GM19324 (cell line): Measurements from ENCODE around the gene OMP.
"Not testable (repeated sequence)": the region's sequence is repeated elsewhere in the genome, so short reads cannot be mapped to it uniquely, and the experiment has no call there.

ENCODE experiments used
- ATAC-seq: cut with Tn5 transposase; IDR thresholded peaks from one replicate; pipeline ENCODE4 v1.9.1; 2021; ENCODE audit warnings: mild to moderate bottlenecking, moderate library complexity; ENCODE audit not compliant: unreplicated experiment, low FRiP score

The OMP gene

DNA sequence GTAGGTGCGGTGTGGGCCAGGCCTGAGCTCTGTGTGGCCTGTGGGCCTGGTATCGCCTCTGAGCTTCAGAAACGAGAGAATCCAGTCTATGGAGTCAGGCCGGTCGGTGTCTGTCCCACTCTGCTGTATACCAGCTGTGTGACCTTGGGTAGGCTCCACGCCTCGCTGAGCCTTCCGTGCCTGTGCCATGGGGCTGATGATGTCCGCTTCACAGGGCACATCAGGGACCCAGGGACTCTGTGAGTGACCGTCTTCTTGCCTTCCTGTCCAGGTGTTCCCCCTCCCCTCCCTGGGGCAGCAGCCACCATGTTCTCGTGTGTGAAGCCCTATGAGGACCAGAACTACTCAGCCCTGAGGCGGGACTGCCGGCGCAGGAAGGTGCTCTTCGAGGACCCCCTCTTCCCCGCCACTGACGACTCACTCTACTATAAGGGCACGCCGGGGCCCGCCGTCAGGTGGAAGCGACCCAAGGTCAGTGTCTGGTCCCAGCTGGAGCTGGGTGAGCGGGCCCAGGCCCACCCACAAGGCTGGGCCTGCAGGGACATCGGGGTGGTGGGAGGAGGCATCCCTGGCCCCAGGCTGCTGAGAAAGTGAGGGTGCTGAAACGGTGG is 18.0 kb upstream of the OMP start:
- no peak for ATAC-seq

DNA sequence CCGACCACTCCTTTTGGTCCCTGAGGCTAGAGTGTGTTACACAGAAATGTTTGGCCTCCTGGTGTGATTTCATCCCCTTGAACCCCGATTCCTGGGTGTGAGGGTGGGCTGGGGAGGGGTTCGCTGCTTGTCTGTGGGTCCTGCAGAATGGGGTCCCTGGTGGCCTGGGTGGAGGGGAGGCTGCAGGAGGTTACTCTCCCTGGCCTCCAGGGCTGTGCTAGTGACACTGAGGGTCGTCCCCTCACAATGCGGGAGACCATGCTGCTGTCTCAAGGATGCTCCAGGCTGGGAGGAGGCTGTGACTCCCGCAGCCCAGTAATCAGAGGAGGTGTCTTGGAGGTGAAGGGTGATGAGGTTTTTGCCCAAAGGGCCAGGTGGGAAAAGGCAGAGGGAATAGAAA is 17.0 kb upstream of the OMP start:
- ATAC-seq, result no peak

DNA sequence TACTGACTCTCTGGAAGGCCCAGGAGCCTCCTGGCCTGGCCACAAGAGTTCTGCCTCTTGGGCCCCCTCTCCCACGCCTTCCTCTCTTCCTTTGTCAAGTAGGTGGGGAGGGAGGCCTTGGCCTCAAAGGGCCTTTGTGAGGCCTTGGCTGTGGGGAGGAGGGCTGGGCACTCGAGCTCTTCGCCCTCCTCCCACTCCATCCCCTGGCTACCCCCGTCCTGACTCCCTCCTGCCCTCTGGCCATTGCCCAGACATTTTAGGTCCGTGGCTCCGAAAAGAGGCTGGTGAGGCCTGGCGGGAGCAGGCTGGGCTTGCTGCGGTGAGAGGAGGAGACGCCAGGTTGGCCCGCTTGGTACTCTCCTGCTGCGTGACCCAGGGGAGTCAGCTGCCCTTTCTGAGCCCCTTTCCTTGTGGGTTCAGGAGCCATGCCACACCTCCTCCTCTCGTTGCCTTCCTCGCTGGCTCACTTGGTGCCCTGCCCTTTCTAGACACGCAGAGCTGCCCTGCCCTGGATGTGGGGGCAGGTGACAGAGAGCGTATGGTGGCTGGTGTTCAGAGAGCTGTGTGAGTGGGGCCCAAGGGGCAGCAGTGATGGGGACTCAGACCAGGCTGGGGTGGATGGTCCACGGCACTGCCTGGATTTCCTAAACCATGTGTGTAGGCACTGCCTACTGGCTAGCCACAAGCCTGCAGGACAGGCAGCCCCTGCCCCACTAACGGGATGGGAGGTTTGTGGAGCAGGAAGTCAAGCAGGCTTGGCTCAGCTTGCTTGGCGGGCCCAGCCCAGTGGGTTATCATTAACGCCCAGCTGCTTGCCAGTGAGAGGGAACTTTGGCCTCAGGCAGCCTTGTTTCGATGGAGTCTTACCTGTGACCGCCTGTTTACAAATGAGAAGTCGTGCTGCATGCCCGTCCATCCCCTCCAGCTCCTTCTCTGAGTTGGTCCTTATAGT is 15.8 kb upstream of the OMP start:
- no peak for ATAC-seq

DNA sequence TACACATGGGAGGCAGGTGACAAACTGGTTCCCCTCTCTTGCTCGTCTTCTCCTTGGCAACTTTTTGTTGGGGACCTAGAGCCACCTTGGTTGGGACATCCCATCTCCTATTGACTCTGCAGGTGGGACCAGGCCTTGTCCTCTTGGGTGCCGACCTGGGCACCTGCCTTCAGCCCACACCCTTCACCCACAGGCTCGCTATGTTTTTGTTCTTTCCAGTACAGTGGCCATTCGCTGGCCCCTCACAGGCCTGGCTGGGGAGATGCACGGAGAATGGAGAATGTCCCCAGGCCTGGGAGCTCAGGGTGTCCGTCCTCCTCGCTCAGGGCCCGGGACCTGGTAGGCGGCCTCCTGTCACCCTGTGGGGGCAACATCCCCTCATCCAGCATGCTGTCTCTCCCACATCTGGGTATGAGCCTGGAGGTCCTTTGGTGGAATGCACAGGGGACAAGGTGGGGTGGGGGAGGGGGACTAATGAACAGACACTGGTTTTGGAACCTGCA is 14.9 kb upstream of the OMP start:
- no peak for ATAC-seq

DNA sequence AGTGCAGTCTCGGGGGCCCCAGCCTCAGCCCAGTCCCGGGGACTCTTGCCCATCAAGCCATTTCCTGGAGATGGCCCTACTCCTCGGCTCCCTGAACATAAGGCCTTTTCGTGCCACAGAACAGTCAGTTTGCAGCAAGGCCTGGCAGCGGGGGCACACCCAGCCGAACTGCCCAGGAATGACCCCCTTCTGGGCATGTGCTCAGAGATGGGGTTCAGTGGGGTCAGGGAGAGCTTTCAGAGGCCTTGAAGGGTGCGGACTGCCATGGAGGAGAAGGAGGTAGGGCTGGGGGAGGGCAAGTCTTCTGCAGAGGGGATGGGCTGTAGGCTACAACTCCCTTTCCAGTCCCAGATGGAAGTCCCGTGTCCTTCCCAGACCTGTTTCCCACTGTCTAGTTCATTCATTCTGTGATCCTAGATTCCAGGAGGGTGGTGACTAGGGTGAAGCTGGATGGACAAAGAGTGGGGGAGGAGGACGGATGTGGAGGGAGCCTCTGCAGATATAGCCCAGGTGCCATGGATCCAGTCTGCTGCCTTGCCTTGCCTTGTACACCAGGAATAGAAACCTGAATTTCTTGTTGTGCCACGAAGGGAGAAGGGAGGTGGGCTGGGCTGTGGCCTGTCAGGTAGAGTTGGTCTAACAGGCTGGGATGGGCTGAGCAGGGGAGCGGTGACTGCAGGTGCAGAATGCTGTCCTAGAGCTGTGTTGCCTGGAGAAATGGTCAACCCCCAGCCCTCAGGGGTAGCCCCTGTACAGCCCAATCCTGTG is 14.2 kb upstream of the OMP start:
- no peak for ATAC-seq

DNA sequence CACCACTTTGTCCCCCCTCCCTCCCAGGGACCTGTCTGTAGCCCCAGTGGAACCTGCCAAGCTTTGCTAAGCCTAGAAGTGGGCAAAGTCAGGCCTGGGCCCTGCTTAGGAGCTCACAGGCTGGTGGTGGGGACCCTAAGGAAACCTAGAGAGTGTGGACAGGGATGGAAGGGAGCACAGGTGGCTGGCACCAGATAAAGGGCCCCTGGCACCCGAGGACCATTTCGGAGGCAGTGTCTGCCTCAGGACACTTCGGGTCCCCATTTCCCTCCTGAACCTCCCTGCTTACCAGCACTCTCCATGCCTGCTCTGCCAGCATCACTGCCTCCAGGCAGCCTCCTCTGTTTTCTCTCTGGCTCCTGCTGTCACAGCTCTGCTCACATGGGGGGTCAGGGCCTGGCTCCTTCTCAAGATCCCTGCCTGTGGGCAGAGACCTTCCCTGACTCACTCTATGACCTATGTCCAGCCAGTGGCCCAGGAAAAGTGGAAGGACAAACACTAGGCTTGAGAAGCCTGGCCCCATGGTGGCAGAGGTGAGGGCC is 13.6 kb upstream of the OMP start:
- no peak for ATAC-seq

DNA sequence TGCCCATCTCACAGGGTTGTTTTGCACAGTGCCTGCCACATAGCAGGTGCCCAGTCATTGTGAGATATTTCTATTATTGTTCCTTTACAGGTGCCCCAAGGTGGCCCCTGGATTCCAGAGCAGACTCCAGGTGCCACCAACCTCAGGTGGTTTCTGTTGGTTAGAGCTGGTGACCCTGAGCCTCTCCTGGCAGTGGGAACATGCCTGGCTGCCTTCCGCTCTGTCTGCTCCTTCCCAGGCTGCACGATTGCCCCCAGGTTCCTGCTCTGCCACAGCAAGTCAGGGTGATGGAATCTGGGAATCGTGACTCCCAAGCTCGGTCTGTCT is 12.6 kb upstream of the OMP start:
- ATAC-seq, result no peak

DNA sequence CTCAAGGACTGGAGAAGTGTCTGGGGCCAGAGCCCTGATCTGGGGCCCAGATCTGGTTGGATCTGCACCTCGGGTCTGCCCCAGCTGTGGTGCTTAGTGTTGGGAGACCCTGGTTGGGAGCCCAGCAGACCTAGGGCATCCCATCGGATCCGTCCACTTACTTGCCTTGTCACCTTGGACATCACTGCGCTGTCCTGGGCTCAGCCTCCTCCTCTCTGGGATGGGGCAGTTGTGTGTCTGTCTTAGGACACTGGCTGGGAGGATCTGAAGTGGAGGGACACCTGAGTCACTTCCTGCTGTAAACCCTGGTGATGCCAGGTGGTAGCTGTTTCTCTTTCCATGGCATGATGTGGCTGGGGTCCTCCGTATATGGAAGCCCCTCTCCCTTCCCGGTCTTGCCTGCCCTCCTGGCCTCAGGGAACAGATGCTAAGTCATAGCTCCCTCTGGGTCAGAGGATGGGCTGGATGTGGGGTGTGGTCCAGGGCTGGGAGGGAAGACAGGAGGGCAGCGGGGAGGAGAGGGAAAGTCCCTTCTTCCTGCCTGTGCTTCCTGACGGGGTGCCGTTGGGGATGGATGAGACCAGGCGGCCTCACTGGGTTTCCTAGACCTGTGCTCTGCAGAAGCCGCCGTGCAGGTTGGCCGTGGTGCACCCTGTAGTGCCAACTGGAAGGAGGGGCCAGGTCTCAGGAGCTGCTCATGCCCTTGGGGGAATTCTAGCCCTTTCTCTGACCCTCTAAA is 12.1 kb upstream of the OMP start:
- no peak for ATAC-seq

DNA sequence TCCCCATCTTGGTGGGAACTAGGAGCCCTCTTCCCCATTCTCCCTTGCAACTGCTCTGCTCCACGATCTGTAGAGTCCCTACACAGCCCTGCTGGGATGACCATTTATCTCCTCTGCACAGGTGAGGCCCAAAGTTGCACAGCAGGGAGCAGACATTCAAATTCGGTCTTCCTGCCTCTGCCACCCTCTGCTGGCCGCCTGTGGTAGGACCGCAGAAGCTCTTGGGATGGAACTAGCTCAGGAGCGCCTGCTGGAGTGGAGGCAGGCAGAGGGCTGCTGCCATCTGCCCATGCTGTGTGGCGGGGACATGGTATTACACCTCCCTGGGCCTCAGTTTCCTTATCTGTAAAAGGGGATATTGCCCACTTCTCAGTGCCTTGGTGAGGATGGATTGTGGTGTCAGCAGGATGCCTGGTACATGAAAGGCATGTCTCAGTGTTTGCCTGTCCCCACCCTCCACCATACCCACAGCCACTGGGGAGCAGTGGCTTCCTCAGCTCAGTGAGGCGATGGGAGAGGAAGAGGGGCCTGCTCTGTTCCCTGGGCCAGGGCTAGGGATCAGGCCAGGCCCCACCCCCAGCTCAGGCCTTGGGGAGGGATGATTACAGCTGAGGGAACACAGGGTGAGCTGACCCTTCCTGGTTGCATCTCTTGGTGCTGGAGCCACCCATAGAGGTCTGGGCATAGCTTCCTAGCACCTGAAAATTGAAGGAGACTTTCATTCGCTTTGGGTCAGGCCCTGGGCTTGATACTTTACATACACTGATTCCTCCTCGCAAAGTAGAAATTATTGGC is 11.3 kb upstream of the OMP start:
- no peak for ATAC-seq

DNA sequence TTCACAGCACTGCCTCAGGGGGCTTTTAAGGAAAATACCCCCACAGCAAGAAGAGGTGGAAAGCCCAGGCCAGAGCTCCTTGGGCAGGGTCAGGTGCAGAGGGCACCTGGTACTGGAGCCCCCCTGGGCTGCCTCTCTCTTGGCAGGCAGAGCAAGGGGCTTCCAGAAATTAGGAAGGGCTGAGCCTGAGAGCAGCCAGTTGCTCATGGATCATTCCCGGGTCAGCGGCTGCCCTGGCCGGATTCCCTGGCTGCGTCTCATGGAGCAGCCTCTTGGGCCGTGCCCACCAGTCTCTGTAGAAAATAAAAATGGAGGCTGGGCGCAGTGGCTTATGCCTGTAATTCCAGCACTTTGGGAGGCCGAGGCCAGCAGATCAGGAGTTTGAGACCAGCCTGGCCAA is 10.3 kb upstream of the OMP start:
- ATAC-seq, result no peak

DNA sequence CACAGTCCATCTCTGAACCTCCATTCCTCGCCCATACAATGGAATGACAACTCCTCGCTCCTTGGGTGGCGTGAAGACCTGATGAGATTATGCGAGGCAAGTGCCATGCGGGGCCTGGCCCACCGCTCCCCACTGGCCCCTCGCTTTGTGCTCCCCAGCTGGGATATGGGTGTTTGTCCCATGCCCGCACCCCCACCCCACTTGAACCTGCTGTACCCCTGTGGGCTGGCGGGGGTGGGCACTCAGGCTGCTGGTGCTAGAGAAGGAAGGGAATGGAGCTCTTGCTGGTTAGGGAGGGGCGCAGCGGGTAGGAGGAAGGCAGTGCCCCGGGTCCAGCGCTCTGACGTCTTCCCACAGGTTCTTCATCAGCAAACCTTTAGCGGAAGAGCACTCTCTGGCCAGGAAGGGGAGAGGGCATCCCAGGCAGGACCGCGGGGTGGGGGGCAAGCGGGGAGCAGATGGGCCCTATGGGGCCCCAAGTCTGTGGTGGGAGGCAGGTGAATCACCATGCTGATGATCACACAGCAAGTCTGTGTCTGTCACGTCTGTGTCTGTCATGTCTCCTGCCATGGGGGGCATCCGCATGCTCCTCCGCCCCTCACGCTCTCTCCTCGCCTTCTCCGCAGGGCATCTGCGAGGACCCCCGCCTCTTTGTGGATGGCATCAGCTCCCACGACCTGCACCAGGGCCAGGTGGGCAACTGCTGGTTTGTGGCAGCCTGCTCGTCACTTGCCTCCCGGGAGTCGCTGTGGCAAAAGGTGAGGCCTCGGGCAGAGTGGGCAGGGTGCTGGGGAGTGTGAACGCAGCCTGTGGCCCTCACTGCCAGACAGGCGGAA is 9.4 kb upstream of the OMP start:
- no peak for ATAC-seq

DNA sequence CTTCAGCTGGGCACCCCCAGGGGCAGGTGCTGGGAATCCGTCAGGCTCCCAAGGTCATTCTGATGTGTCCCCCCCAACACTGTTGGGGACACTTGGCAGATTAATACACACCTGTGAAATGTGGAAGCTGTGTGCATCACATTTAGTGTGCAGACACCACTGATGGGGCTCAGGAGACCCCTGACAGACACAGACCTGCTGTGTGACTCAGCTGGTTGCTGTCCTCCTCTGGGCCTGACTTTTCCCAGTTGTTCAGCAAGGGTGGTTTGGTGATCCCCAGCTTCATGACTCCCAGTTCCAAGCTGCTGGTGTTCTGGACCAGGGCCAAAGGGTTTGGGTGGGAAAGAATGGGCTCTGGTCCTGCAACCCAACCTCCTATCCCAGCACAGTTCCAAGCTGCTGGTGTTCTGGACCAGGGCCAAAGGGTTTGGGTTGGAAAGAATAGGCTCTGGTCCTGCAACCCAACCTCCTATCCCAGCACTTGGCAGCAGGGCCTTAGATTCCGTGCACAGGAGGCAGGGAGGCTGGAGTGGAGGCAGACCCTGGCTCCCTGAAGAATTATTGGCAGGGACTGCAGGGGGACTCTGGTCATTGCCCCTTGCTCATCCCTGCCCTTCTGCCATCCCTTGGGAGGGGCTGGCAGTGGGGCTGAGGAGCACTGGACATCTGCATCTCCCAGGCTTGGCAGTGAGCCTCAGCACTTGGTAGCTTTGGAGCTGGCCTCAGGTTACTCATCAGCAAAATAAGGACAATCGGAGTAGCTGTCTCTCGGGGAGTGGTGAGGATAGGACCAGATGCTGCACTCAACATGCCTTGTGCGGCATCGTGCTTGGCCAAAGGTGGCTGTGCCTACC is 8.4 kb upstream of the OMP start:
- no peak for ATAC-seq

DNA sequence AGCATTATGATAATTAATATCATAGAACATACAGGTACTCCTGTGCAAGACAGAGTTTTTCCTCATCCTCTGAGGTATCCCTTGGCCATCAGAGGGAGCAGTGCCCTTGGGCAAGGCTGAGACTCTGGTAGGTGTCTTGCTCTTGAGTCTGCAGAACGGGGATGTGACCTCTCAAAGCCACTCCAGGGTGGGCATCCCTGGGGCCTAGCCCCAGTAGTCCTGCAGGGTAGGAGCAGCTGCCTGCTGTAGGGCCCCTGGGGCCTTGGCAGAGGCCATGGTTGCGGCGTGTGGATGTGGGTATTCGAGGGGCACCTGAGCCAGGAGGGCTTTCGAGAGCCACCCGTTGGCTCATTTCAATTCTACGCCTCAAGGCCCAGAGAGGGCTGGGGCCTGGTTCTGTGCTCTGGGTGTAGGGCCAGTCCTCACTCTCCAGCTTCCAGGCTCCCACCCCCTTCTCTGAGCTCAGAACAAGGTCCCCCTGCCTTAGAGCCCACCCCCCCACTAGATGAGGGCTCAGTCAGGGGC is 7.7 kb upstream of the OMP start:
- no peak for ATAC-seq

DNA sequence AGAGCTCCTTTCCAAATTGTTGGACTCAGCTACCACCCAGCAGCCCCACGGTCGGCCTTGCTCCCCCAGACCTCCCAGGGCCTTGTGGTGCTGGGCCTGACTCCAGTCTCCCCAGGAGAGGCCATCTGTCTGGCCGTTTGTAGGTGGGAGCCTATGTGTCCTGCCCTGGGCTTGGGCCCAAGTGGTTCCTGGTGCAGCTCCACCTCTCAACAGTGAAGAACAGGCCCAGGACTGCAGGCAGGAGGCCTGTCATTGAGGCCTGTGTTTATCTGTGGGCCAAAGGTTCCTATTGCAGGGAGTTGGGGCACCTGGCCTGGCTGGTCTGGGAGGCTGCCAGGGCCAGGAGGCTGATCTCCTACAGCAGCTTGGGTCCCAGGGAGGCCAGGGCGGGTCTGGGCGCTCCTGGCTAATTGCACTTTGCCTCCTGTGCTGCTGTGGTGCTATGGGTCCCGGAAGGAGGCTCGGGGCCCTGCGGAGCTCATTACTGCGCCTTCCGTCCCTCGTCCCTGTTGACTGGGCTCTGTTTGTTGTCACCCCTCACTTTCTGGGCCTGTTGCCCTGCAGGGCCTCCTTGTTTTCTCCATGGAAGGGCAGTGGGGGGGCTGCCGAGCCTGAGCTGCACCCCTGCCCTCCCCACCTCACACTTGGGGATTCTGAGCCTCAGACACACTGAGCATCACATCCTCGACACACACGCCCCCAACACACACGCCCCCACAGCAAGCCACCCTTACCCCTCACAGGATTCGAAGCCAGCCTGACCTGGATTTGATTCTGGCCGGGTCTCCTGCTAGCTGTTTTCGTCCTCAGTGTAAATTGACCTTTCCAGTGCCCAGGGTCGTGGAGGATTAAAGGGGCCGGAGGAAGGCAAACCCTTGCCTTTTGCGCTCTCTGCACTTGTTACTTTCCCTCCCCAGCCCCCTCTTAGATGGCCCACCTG is 6.8 kb upstream of the OMP start:
- no peak for ATAC-seq

DNA sequence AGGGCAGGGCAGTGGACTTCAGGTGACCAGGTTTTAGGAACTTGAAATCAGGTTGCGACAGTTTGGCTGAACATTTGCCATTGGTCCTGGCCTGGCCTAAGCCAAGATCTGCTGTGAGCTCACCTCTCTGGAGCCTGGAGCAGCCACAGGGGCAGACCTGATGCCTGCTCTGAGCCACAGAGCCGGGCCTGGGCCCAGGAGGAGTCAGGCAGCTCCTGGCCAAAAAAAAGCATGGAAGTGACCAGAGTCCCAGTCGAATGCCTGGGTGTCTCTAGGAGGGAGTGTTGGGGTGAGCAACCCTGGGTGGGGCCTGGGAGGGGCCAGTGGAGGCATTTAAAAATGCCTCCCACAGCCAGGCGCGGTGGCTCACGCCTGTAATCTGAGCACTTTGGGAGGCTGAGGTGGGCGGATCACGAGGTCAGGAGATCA is 6.0 kb upstream of the OMP start:
- ATAC-seq, result no peak

DNA sequence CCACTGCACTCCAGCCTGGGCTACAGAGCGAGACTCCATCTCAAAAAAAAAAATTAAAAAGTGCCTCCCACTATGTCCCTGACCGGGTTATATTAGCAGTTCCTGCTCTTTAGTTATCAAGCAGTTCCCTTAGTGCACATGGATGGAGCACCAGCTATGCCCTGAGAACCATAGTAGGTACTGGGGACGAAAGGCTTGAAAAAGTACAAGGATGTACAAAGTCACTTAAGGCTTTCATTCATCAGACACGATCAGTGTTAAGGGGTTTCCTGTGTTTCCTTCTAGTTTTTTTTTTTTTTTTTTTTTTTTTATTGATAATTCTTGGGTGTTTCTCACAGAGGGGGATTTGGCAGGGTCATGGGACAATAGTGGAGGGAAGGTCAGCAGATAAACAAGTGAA is 5.5 kb upstream of the OMP start:
- not testable (repeated sequence) for ATAC-seq
